Hepatocyte (in vitro differentiated cells): Measurements from ENCODE around the gene ILDR2.

Source experiments
- EZH2 ChIP-seq: fragments of 200-600 bp; sonication (generic); IDR thresholded peaks from 2 replicates; pipeline ENCODE4 v1.6.1; 2016; ENCODE audit warnings: antibody characterized with exemption, mild to moderate bottlenecking, borderline replicate concordance
- TF ChIP-seq, protein P1 (sequence below): fragments of 200-600 bp; sonication (generic); IDR thresholded peaks from 2 replicates; pipeline ENCODE4 v1.5.1; 2016; ENCODE audit warnings: antibody characterized with exemption, mild to moderate bottlenecking; ENCODE audit not compliant: poor library complexity

DNA sequence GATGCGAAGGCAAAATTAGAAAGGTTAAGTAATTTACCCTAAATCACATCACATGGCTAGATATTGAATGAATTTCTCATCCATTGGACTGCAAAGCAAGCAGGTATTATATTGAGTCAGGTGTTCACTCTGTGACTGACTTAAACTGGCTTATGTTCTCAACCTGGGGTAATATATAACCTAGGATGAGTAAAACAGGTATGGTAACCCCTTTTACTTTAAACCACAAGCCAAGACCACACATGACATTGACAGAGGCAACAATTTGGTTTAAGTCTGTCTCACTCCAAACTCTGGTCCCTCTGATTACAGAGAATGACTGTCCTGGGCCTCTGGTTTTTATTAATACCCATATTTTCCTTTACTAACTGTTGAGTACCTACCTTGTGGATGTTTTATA, 47.0 kb upstream of the ILDR2 start:
- TF ChIP-seq, protein P1, sequence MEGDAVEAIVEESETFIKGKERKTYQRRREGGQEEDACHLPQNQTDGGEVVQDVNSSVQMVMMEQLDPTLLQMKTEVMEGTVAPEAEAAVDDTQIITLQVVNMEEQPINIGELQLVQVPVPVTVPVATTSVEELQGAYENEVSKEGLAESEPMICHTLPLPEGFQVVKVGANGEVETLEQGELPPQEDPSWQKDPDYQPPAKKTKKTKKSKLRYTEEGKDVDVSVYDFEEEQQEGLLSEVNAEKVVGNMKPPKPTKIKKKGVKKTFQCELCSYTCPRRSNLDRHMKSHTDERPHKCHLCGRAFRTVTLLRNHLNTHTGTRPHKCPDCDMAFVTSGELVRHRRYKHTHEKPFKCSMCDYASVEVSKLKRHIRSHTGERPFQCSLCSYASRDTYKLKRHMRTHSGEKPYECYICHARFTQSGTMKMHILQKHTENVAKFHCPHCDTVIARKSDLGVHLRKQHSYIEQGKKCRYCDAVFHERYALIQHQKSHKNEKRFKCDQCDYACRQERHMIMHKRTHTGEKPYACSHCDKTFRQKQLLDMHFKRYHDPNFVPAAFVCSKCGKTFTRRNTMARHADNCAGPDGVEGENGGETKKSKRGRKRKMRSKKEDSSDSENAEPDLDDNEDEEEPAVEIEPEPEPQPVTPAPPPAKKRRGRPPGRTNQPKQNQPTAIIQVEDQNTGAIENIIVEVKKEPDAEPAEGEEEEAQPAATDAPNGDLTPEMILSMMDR: no peak
- TF ChIP-seq EZH2: no peak
